ENCODE measurements around the gene LRMDA. TPM values are rescaled to one million over a fixed set of nuclear protein-coding genes. Genes with fewer than 3 reads are reported as not detected.

LRMDA gene
- total RNA-seq, 1 donor from 2014 or later: not detected

DNA sequence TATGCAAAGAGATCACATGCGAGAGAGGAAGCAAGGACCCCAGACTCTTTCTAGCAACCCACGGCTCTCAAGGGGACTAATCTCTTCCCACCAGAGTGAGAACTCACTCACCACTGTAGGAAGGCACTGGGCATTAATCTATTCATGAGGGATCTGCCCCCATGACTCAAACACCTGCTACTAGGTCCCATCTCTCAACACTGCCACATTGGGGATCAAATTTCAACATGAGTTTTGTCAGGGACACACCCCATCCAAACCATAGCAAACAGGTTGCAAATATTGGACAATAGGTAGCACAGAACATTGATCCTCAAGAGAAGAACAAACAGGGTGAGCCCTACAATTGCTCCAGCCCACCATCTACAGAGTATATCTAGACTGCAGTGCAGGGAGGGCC is 740.6 kb downstream of the LRMDA start:
- Mint-ChIP-seq H3K4me3 (ENCODE audit: low read depth) (no peak overlapping the region), H3K9me3 (peaks cover 4% of the 10 kb centered on the region), H3K27ac (no peak overlapping the region), H3K4me1 (ENCODE audit: low read depth) (no peaks in the 10 kb centered on the region), H3K36me3 (ENCODE audit: low read depth) (no peaks in the 10 kb centered on the region), H3K27me3 (ENCODE audit: low read depth) (no peaks in the 10 kb centered on the region)
- intact Hi-C loops (cut with micrococcal nuclease): no loop called here
- DNase-seq (ENCODE audit: low spot score): no peak

DNA sequence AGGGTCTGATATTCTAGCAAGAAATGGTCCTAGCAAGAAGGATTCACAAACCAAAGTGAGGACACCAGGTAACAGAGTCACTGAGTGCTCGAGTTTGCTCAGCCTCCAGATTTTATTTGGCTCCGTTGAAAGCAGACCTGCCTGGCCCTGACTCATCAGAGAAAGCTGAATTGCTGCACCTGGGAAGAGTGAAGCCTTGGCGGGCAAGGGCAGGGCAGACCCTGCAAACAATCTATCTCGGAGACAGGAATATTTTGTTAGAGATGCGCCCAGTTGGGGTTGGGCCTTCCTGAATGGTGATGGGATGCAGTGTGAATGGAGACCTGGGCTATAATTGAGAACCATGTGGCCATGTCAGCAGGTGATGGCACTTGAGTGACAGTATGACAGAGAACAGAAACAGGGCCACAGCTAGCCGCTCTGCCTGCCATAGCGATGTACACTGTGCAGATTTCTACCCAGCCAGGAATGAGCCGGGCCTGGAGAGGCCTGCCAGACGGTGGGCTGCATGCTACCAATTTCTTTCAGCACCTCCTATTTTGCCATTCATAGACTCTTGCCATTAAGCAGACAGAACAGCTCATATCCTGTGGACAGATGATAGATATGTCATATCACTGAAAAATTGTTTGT is 744.2 kb downstream of the LRMDA start:
- Mint-ChIP-seq H3K4me1 (ENCODE audit: low read depth) (no peaks in the 10 kb centered on the region), H3K9me3 (peaks cover 4% of the 10 kb centered on the region), H3K27ac (no peak overlapping the region), H3K36me3 (ENCODE audit: low read depth) (no peaks in the 10 kb centered on the region), H3K27me3 (ENCODE audit: low read depth) (no peaks in the 10 kb centered on the region), H3K4me3 (ENCODE audit: low read depth) (no peak overlapping the region)
- intact Hi-C loops (cut with micrococcal nuclease): no loop called here
- no peak for DNase-seq (ENCODE audit: low spot score)

DNA sequence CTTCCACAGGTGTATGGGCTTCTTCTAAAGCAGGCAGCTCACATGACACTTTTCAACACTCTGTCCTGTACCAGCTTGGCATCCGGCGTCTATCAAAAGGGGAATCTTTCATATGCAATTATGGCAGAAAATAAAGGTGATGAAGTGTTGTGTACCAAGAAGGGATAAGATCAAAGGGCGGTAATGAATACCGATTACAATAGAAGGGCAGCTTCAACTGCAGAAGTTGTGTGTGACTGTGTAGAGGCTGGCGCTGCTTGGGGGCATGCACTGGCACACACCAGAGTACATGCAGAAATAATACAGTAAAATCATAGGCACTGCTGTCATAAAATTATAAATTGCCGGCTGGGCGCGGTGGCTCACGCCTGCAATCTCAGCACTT is 744.7 kb downstream of the LRMDA start:
- DNase-seq (ENCODE audit: low spot score): no peak
- Mint-ChIP-seq H3K9me3 (peaks cover 4% of the 10 kb centered on the region), H3K4me1 (ENCODE audit: low read depth) (no peaks in the 10 kb centered on the region), H3K4me3 (ENCODE audit: low read depth) (no peak overlapping the region), H3K27ac (no peak overlapping the region), H3K36me3 (ENCODE audit: low read depth) (no peaks in the 10 kb centered on the region), H3K27me3 (ENCODE audit: low read depth) (no peaks in the 10 kb centered on the region)
- intact Hi-C loops (cut with micrococcal nuclease): no loop called here

DNA sequence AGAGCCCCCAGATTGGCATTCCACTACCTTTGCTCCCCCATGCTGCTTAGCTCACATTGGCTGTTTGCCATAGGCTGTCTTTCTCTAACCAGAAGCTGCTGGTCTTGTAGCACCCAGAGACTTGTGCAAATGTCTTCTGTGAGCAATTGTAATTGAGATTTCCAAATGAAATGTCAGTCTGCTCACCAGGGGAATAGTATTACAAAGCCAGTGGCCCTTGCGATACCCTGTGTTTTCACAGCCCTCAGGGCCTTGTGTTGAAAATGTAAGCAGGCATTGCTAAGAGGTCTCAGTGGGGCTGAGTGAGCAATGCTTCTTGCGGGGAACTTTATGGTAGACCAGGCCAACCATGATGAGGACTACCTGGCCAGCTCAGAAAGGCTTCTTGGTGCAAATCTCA is 746.5 kb downstream of the LRMDA start:
- H3K27ac Mint-ChIP-seq: no peak overlapping the region
- intact Hi-C loops (cut with micrococcal nuclease): no loop called here
- H3K36me3 Mint-ChIP-seq (ENCODE audit: low read depth): no peaks in the 10 kb centered on the region
- H3K4me1 Mint-ChIP-seq (ENCODE audit: low read depth): no peaks in the 10 kb centered on the region
- peaks cover 4% of the 10 kb centered on the region for H3K9me3 Mint-ChIP-seq
- DNase-seq (ENCODE audit: low spot score): no peak
- H3K27me3 Mint-ChIP-seq (ENCODE audit: low read depth): no peaks in the 10 kb centered on the region
- H3K4me3 Mint-ChIP-seq (ENCODE audit: low read depth): no peak overlapping the region

DNA sequence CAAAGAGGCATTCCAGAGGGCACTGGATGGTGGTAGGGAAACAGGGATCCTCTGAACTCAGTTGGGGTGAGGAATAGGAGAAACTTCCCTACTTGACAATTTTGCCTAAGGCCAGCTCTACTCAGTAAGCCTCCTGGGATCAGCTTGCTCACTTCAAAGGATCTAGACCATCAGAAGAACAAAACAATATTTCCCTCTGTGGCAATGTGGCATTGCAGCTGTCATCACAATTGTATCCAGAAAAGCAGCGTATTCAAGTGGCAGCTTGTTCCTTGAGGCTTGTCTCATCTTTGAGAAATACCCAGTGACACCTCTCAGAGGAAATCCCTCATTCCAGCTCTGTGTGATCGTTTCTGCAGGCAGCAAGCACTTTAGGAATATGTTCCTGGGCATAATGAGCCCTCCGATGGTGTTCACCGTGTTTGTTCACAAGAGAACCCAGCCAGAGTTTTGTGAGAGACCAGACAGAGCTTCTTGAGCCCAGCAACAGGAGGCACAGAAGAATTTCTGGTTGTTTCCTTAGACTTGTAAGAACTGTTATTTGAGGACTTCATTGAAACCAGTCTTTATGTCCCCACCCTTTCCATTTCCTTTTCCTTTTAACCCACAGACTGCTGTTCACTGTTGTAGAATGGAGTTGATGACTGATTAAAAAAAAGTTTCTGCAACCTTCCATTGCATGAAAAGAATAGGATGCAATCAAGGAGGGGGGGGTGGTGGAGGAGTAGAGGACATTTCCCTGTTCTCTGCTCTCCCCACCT is 747.3 kb downstream of the LRMDA start:
- intact Hi-C loops (cut with micrococcal nuclease): no loop called here
- H3K4me3 Mint-ChIP-seq (ENCODE audit: low read depth): no peak overlapping the region
- no peaks in the 10 kb centered on the region for H3K36me3 Mint-ChIP-seq (ENCODE audit: low read depth)
- peaks cover 4% of the 10 kb centered on the region for H3K9me3 Mint-ChIP-seq
- no peaks in the 10 kb centered on the region for H3K27me3 Mint-ChIP-seq (ENCODE audit: low read depth)
- H3K4me1 Mint-ChIP-seq (ENCODE audit: low read depth): no peaks in the 10 kb centered on the region
- no peak overlapping the region for H3K27ac Mint-ChIP-seq
- DNase-seq (ENCODE audit: low spot score): no peak

DNA sequence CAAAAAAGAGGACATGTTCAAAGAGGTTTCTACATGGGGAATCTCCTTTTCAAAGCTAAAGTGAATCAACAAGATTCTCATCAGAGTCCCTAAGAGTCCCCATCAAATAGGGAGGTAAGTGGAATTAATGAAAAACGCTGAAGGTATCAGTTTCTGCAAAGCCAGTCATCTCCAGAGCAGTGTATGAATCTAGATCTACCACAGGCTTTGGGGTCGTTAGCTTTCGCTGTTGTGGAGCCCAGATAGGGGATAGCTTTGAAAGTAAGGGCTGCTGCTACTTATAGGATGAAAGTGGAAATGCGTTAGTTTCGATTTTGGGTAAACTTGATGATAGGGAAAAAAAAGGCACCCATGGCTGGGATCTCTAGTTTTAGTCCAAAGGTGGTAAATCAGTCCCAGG is 748.4 kb downstream of the LRMDA start:
- peaks cover 4% of the 10 kb centered on the region for H3K9me3 Mint-ChIP-seq
- no peaks in the 10 kb centered on the region for H3K36me3 Mint-ChIP-seq (ENCODE audit: low read depth)
- H3K27me3 Mint-ChIP-seq (ENCODE audit: low read depth): no peaks in the 10 kb centered on the region
- no peak for DNase-seq (ENCODE audit: low spot score)
- no peak overlapping the region for H3K4me3 Mint-ChIP-seq (ENCODE audit: low read depth)
- intact Hi-C loops (cut with micrococcal nuclease): loop anchor here (10.0 kb wide), 1 partner anchor 55 kb away; no protein-coding TSS in a partner anchor
- H3K27ac Mint-ChIP-seq: no peak overlapping the region
- H3K4me1 Mint-ChIP-seq (ENCODE audit: low read depth): no peaks in the 10 kb centered on the region

DNA sequence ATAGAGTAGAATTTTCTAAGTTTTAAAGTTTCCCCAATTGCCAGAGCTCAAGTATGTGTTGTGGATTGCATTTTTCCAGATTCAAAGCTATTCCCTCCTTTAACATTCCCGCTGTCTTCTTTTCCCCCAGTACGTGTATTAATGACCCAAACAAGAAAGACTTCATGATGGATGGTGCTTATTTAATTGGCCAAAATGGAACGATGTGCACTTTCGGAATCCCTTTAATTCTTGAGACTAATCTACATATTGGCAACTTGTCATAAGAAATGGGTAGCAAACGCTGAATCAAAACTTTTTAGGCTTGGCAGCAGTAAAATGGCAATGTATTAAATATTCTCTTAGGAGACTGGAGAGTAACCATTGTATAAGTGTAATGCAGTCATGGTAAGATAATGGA is 753.2 kb downstream of the LRMDA start:
- Mint-ChIP-seq H3K4me1 (ENCODE audit: low read depth) (no peaks in the 10 kb centered on the region), H3K27me3 (ENCODE audit: low read depth) (no peaks in the 10 kb centered on the region), H3K4me3 (ENCODE audit: low read depth) (no peak overlapping the region), H3K9me3 (no peaks in the 10 kb centered on the region), H3K27ac (no peak overlapping the region), H3K36me3 (ENCODE audit: low read depth) (no peaks in the 10 kb centered on the region)
- no peak for DNase-seq (ENCODE audit: low spot score)
- intact Hi-C loops (cut with micrococcal nuclease): loop anchor here (10.0 kb wide), 1 partner anchor 60 kb away; no protein-coding TSS in a partner anchor

DNA sequence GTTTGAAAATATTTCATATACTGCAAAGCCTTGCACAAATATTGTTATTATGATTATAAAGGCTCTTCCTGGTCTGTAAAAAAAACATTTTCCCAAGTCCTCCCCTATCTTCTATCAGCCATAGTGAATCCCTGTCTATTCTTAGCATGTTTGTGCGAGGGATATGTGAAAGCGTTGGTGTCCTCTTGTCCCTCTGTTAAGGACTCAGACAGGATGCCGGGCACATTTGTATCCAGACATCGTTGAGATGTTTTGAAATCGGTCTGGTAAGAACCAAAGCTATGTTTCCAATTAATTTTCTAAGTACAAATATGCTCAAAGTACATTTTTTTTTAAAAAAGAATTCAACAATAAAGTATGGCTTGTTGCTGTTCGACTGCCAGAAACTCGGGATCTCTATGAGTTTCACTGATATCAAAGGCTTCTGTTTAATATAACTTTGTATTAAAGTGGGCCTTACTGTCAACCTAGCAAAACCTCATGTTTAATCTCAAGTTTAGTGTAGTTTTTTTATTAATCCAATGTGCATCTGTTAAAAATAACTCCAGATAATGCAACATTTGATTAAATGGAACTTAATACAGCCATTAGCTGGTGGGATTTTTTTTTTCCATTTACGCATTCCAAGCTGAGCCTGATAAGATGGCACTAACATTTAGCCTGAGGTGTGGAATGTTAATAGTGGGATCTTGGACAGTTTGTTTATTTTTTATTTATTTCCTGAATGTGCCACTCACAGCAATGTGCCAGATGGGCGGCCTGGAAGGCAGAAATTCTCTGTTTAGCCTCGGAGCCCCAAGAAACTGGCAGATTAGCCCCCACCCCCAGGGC is 754.3 kb downstream of the LRMDA start:
- Mint-ChIP-seq H3K27ac (no peak overlapping the region), H3K9me3 (no peaks in the 10 kb centered on the region), H3K36me3 (ENCODE audit: low read depth) (no peaks in the 10 kb centered on the region), H3K4me1 (ENCODE audit: low read depth) (no peaks in the 10 kb centered on the region), H3K4me3 (ENCODE audit: low read depth) (no peak overlapping the region), H3K27me3 (ENCODE audit: low read depth) (no peaks in the 10 kb centered on the region)
- DNase-seq (ENCODE audit: low spot score): no peak
- intact Hi-C loops (cut with micrococcal nuclease): loop anchor here (10.0 kb wide), 1 partner anchor 61 kb away; no protein-coding TSS in a partner anchor

DNA sequence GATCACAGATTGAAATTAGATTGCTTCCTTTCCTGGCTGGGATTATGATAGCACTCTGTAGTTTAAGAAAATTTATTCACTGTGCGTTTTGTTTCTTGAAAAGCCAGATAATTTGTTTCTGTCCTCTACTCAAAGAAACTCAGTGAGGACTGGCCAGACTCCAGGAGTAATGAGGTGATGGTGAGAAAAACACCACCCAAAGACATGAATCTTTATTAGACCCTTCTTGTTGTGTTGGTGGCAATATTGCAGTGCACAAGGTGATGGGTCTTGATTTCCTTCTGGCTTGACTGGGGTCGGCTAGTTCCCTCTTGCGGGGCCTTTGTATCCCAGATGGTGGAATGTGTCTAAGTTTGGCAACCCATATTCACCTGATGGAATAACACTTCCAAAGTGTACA is 756.8 kb downstream of the LRMDA start:
- intact Hi-C loops (cut with micrococcal nuclease): loop anchor here (10.0 kb wide), 1 partner anchor 63 kb away; no protein-coding TSS in a partner anchor
- DNase-seq (ENCODE audit: low spot score): no peak
- no peaks in the 10 kb centered on the region for H3K27me3 Mint-ChIP-seq (ENCODE audit: low read depth)
- no peaks in the 10 kb centered on the region for H3K9me3 Mint-ChIP-seq
- no peak overlapping the region for H3K4me3 Mint-ChIP-seq (ENCODE audit: low read depth)
- no peaks in the 10 kb centered on the region for H3K36me3 Mint-ChIP-seq (ENCODE audit: low read depth)
- no peaks in the 10 kb centered on the region for H3K4me1 Mint-ChIP-seq (ENCODE audit: low read depth)
- no peak overlapping the region for H3K27ac Mint-ChIP-seq

DNA sequence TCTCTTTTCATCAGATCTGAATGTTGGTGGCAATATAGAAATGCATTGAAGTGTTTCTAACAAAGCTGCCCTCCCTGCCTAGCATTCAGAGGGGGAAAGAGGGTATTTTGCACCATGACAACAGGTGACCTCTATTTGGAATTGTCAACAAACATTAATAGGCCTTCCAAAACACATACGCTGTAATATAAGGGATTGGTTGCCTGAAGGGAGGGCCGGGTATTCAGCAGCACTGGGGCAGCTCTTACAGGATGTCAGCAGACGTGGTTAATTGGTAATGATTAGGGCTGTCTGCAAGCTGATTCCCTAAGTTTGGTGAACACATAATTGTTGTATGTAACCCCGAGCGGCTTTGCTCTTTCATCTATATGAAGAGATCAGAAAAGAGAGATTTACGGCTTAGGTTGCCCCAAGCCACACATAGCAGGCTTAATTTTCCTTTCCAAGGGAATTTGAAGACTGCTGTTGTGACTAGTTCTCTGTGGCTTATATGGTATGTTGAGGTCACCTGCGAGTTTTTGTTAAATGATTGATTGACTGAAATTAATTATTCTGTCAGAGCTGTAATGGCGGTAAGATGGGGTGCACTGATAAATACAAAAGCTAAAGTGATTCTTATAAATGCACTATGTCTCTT is 759.3 kb downstream of the LRMDA start:
- no peak for DNase-seq (ENCODE audit: low spot score)
- no peaks in the 10 kb centered on the region for H3K36me3 Mint-ChIP-seq (ENCODE audit: low read depth)
- no peaks in the 10 kb centered on the region for H3K4me1 Mint-ChIP-seq (ENCODE audit: low read depth)
- no peak overlapping the region for H3K27ac Mint-ChIP-seq
- intact Hi-C loops (cut with micrococcal nuclease): no loop called here
- no peaks in the 10 kb centered on the region for H3K9me3 Mint-ChIP-seq
- no peaks in the 10 kb centered on the region for H3K27me3 Mint-ChIP-seq (ENCODE audit: low read depth)
- H3K4me3 Mint-ChIP-seq (ENCODE audit: low read depth): no peak overlapping the region

DNA sequence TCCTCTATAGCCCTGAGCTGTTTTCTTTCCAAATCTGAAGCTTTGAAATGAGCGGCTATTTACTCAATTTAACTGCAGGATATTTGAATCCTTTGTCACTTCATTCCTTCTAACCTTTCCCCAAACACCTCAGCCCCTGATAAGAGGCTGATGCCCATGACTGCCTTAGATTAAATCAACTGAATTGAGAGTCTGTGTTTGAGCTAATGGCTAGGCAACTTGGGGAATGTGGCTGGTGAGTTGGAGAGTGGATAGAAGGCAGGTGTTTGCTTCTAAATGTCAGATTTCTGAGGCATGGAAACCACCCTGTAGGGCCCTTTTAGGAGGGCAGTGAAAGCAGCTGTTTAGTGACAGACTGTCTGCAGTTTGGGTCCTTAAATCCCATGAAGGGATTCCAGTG is 759.9 kb downstream of the LRMDA start:
- no peaks in the 10 kb centered on the region for H3K27me3 Mint-ChIP-seq (ENCODE audit: low read depth)
- H3K4me3 Mint-ChIP-seq (ENCODE audit: low read depth): no peak overlapping the region
- intact Hi-C loops (cut with micrococcal nuclease): no loop called here
- H3K4me1 Mint-ChIP-seq (ENCODE audit: low read depth): no peaks in the 10 kb centered on the region
- no peaks in the 10 kb centered on the region for H3K36me3 Mint-ChIP-seq (ENCODE audit: low read depth)
- H3K9me3 Mint-ChIP-seq: no peaks in the 10 kb centered on the region
- no peak overlapping the region for H3K27ac Mint-ChIP-seq
- no peak for DNase-seq (ENCODE audit: low spot score)

DNA sequence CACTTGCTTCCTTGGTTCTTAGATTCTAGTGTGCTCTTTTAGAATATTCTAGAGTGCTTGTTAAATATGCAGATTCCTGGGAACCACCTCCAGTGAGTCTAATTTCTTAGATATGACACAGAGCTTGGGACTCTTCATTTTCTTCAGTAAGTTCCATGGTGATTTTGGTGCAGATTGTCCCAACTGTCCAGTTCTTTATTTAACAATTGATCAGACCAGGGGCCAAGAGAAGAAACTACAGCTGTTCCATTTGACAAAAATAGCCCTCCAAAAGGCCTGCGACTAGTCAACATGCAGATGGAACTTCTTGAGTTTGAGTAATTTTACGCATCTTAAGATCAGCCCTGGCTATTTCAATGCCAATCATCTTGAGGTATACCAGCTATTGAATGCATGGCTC is 760.7 kb downstream of the LRMDA start:
- intact Hi-C loops (cut with micrococcal nuclease): no loop called here
- H3K27me3 Mint-ChIP-seq (ENCODE audit: low read depth): no peaks in the 10 kb centered on the region
- no peaks in the 10 kb centered on the region for H3K9me3 Mint-ChIP-seq
- no peak for DNase-seq (ENCODE audit: low spot score)
- no peak overlapping the region for H3K27ac Mint-ChIP-seq
- no peaks in the 10 kb centered on the region for H3K36me3 Mint-ChIP-seq (ENCODE audit: low read depth)
- no peaks in the 10 kb centered on the region for H3K4me1 Mint-ChIP-seq (ENCODE audit: low read depth)
- H3K4me3 Mint-ChIP-seq (ENCODE audit: low read depth): no peak overlapping the region
